NCI-H82 treated with DMSO at 0.1 percent for 48 hours (cell line): ENCODE measurements around the gene ZDBF2.
"Not testable (repeated sequence)": the region's sequence is repeated elsewhere in the genome, so short reads cannot be mapped to it uniquely, and the experiment has no call there.

Experiments
- DNase-seq: peaks from one replicate; lab custom pipeline; 2025; ENCODE audit not compliant: unreplicated experiment; lab: John Stamatoyannopoulos, UW

The ZDBF2 gene

GRCh38 chr2:206259376-206260187, 14.9 kb upstream of the ZDBF2 start:
- no peak for DNase-seq

DNA sequence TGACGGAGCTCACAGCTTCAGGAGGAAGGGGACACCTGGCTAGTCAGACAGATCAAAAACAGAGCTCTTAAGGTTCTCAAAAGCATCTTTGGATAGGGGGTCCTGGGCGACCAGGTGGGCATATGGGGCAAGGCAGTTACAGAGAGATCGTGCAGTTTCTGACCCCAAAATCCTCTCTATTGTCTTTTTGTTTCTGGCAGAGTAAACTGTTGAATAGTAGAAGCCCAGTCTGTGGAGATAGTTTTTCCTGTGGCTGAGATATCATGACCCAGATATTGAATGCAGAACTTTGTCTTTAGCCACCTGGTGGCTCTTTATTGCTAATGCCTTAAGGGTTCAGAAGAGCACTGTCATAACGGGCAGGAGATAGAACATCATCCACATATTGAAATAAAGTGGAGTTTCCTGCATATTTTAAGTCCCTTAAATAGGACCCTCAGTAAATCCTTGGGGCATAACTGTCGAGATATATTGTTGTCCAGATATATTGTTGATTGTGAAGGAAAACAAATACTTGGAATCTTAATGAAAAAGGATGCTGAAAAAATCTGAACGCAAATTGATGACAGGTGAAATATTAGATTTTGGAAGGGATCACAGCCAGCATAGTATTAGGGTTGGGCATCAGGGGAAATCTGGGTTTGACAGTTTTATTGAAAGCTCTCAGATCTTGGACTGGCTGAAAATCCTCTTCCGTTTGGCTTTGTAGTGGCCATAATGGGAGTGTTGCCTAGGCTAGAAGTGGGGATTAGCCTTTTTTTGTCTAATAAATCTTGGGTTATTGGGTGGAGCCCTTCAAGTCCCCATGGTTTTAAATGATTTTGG, 14.1 kb upstream of the ZDBF2 start:
- DNase-seq, result no peak

GRCh38 chr2:206263959-206264603, 10.4 kb upstream of the ZDBF2 start:
- no peak for DNase-seq

DNA sequence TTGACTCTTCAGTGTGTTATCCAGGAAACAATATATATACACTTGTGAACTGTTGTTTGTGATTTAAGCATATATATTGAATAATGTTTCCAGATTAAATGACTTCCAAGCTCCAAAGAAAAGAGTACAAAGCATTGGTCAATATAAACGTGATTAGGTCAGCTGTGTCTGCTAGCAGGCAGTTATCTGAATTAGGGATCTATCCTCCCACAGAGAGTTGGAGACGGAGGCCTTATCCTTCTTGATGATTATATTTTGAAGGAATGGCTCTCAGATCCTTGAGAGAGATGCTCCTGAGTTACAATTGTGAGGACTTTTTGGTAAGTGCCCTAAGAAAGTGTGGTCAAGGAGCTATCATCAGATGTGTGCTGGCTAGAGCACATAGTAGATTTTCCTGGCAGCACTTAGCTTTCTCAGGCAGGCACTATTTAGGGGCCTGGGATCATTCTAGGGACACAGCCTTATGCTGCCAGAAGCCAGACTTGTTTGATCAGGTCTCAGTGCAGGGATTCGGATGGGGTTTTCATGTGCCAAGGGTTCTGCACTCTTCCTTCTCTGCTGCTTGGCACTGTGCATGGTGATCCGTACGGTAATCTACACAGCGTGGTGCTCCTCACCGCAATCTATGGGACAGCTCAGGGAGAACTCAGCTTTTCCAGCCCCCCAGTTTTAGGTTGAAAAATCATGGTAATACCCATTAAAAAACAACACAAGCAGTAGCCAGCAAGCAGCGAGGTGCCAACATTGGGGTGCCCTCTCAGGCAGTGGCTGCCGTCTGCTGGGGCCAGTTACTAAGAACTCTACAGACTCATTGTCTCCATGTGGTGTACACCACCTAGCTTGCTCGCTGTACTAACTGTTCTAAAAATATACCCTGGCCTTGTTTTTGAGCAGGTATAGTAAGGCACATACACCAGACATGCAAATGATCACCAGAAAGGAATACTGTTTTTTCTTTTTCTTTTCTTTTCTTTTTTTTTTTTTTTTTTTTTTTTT, 8.0 kb upstream of the ZDBF2 start:
- no peak for DNase-seq

DNA sequence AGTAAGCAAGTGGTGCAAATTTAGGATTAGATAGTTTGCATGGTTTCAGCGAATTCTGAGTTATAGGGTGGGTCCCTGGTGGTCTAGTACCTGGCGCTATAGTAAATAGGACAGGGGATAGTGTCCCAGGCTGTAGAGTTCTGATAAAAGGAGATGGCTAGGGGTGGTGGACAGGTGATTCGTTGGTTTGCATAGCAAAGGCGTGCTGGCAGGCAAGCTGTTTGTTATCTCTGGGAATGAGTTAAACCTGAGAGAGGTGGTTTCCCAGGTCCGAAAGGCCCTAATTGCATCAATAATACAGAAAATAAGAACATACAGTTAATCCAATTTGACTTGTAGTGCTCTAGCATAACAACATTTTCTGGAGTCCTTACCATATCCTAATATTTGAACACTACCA, 6.9 kb upstream of the ZDBF2 start:
- no peak for DNase-seq

GRCh38 chr2:206271065-206271464, 3.4 kb upstream of the ZDBF2 start:
- DNase-seq, result no peak

DNA sequence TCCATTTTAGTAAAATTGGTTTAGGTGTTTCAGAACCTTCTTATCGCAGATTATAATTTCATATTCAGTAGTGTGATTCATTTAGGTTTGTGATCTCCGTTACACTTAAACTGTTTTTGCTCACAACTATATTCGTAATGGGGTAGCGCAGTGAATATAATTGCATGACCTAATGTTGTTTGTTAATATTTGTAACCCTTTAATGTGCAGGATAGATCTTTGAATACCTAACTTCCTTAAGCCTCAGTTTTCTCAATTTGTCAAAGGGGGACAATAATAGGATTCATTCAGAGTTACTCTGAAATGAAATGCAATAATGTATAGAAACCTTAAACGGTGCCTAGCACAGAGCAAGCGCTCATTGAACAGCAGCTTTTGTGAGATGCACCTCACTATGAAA, 558 bp upstream of the ZDBF2 start:
- no peak for DNase-seq

DNA sequence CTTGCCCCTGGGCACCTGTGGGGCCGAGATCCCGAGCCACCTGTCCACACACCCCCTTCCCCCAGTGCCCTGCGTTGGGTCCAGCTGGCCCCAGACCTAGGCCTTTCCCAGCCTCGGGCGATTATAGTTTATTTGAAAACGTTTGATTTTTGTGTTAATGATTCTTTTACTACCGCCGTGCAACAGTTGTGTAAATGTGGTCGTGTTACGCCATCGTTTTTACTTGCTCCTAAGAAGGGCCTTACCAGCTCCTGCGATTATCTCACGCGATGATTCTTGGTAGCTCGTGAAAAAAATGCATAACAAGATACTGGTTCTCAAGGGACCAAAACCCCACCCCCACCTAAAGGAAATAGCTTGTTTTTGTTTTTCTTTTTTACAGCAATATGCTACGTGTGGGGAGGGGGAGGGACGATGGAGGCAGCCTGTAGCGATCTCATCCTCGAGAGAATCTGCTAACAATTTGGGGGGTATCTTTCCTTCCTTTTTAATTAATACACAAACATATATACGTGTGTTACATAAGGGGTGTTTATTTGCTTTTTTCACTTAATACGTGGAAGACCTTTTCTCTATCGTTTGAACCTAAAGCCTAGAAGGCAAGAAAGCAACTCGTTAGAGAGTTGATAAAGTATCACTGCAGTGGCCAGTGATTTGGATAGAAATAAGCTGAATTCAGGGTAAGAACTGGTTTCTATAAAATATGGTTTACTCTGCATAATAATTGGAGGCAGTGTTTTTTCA, 1.0 kb downstream of the ZDBF2 start:
- DNase-seq, result peak; percentile 35

- peak; percentile 49 for DNase-seq
Measured at GRCh38 chr2:206276169-206276942, 1.9 kb downstream of the ZDBF2 start.

GRCh38 chr2:206277503-206277902, 3.0 kb downstream of the ZDBF2 start:
- DNase-seq, result no peak

GRCh38 chr2:206282746-206283145, 8.3 kb downstream of the ZDBF2 start:
- no peak for DNase-seq

DNA sequence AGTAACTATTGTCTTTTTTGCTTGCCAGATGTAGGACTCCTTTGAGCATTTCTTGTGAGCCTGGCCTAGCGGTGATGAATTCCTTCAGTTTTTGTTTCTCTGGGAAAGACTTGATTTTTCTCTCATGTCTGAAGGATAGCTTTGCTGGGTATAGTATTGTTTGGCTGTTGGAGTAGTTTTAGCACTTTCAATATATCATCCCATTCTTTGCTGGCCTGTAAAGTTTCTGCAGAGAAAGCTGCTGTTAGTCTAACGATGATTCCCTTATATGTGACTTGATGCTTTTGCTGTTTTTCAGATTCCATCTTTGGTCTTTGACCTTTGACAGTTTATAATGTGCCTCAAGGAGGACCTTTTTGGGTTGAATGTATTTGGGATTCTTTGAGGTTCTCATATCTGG, 12.7 kb downstream of the ZDBF2 start:
- DNase-seq, result no peak

DNA sequence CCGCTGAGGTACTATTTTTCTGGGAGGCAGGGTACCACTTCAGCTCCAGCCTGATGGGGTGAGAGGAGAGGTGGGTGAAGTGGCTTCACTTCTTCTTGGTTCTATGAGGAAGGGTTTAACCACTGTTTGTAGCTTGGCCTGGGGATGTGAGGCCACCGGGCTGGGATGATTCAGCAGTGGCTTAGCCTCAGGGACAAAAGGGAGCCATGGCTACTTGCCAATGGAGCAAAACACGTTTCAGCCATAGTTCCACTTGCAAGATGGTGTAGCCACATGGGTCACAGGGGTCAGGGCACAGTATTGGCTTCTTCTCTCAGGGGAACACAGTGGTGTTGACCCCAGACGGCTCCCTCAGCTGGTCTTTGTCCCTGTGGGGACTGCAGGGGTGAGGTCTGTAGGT, 14.9 kb downstream of the ZDBF2 start:
- DNase-seq, result no peak

GRCh38 chr2:206296128-206296527, 21.7 kb downstream of the ZDBF2 start:
- DNase-seq, result no peak

GRCh38 chr2:206299608-206300007, 25.1 kb downstream of the ZDBF2 start:
- not testable (repeated sequence) for DNase-seq

DNA sequence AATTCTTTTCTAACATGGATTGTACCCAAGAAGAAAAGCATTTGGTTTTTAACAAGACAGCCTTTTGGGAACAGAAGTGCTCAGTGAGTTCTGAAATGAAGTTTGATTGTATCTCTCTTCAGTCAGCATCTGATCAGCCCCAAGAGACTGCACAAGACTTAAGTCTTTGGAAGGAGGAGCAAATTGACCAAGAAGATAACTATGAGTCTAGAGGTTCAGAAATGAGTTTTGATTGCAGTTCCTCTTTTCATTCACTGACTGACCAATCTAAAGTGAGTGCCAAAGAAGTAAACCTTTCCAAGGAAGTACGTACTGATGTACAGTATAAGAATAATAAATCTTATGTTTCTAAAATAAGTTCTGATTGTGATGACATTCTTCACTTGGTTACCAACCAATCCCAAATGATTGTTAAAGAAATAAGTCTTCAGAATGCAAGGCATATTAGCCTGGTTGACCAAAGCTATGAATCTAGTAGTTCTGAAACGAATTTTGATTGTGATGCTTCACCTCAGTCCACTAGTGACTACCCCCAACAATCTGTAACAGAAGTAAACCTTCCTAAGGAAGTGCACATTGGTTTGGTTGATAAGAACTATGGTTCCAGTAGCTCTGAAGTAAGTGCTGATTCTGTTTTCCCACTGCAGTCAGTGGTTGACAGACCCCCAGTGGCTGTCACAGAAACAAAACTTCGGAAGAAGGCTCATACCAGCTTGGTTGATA, 31.2 kb downstream of the ZDBF2 start:
- DNase-seq, result no peak

DNA sequence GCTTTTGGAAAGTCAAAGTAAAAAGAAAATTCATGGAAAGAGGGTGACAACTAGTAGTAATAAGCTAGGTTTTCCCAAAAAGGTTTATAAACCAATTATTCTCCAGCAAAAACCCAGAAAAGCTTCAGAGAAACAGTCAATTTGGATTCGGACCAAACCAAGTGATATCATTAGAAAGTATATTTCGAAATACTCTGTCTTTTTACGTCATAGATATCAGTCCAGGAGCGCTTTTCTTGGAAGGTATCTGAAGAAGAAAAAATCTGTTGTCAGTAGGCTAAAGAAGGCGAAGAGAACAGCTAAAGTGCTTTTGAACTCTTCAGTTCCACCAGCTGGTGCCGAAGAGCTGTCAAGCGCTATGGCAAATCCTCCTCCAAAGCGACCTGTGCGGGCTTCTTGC, 36.6 kb downstream of the ZDBF2 start:
- DNase-seq, result no peak

- DNase-seq, result no peak
Measured at GRCh38 chr2:206316141-206316540, 41.7 kb downstream of the ZDBF2 start.
